ENCODE measurements around the gene NSUN5.

GRCh38 chr7:73329861-73330581, 21.4 kb upstream of the NSUN5 start:
- TF ChIP-seq GATA2 (IDR thresholded peaks at IDR 0.05; ENCODE audit: low read depth, low read length) (no peak), GATA3 (IDR thresholded peaks at IDR 0.05; ENCODE audit: low read depth, low read length) (no peak)
